Fibroblast of the conjunctiva (primary cell): ENCODE results near the gene NGRN.

Experiments
- DNase-seq: peaks from one replicate; pipeline ENCODE4 v3.0.0-alpha.2; 2010; ENCODE audit warnings: low read depth

Gene NGRN, protein sequence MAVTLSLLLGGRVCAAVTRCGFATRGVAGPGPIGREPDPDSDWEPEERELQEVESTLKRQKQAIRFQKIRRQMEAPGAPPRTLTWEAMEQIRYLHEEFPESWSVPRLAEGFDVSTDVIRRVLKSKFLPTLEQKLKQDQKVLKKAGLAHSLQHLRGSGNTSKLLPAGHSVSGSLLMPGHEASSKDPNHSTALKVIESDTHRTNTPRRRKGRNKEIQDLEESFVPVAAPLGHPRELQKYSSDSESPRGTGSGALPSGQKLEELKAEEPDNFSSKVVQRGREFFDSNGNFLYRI

DNA sequence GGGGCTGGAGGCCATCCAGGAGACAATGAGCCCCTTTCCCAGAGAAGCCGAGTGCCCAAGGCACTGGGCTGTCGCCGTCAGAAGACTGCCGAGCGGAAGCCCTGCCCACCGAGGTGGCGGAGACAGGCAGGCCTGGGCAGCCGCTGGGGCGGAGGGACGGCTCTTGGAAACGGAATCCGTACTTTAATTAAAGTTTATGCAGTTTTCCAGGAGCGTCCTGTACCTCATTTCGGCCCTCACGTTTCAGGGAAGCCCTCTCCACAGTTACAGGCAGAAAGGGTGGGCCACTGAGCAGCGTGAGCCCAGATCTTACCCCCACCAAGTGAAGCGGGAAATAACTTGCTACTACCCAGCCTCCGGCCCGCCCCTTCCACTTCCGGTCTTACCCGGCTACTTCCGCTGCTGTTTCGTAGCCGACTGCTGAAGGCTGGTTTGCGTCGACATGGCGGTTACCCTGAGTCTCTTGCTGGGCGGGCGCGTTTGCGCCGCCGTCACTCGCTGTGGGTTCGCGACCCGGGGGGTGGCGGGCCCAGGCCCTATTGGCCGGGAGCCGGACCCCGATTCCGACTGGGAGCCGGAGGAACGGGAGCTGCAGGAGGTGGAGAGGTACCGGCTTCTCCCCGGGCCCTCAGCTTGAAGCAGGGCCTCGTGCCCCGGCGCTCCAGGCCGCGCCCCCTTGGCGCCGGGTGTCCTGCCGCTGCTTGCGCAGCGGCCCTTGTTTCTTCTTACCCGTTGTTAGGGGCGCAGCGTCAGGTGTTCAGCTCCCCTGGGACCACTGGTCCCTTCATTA lies at the start of gene NGRN:
Gene NGRN, plus strand, starts transcription at position 402 of the 790 bp plus-strand sequence. Its CDS starts 41 bp downstream, at position 443.
- peak; percentile 80 for DNase-seq

DNA sequence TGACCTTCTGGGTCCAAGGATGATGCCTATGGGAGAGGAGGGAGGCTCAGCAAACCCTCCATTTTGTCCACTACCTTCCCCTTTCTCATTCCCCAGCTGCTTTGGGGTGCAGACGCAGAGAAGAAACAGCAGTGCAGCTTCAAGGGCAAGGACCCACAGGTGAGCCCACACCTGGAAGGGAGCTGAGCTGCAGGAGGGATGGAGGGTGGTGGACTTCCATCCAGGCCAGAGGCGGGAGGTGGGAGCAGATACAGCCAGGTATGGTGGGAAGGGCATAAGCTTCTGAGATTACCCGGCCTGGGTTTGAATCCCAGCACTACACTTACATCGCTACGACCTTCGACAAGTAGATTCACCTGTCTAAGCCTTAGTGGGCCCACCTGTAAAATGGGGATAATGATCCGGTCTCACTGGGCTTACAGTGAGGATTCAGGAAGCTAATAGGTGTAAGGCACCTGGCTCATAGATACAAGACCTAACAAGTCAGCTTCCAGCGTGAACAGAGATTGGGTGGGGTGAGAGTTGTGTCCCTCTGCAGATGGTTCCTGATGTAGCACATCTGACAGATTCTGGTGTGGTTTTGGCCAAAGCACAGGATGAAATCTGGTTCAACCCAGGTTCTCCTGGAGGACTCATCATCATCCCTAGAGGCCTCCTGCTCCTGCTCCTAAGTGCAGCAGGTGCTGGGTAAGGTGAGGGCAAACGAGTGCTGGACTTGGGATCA lies 47.6 kb upstream of the NGRN start:
- DNase-seq, result no peak

DNA sequence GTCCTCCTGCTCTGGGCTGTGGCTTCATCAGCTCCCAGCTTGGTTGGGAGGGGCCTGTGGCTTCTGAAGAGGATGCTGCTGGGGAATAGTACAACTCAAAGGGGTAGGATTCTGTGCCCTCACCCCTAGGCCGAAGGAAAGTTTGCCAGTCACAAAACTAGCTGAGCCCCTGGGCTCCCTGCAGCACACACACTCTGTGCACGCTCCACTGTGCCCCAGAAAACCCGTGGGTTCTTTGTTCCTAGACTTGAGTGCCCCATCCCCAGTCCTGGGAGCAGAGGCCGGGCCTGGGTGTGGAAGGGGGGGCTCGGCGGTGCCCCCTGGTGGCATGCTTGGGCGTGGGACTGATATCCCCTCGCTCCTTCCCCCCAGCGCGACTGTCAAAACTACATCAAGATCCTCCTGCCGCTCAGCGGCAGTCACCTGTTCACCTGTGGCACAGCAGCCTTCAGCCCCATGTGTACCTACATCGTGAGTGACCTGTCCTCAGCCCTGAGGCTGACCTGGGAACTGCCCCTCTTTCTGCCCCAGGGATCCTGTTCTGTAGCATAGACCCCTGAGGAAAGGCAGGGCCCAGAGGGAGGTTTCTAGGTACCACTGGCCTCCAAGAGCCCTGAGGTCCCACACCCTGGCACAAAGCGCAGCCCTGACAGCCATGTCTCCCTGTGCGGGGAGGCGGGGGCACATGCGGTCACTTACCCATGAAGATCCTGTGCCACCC lies 45.9 kb upstream of the NGRN start:
- DNase-seq, result no peak

DNA sequence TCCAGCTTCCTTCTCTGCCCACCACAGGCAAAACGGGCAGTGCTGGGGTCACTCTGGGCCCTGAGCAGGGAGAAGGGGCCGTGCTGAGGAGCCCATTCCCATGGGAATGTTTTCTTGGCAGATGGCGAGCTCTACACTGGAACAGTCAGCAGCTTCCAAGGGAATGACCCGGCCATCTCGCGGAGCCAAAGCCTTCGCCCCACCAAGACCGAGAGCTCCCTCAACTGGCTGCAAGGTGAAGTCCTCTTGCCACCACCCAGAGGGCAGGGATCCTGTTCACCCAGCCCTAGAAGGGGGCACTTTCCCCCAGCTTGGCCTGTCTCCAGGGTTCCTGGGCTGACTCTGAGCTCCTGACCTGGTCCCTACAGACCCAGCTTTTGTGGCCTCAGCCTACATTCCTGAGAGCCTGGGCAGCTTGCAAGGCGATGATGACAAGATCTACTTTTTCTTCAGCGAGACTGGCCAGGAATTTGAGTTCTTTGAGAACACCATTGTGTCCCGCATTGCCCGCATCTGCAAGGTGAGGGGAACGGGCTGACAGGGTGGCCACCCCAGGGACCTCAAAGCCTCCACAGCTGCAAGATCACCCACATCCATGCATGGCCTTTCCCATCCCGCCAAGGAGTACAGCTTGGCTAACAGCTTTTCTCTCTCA lies 44.1 kb upstream of the NGRN start:
- DNase-seq, result peak; percentile 81

DNA sequence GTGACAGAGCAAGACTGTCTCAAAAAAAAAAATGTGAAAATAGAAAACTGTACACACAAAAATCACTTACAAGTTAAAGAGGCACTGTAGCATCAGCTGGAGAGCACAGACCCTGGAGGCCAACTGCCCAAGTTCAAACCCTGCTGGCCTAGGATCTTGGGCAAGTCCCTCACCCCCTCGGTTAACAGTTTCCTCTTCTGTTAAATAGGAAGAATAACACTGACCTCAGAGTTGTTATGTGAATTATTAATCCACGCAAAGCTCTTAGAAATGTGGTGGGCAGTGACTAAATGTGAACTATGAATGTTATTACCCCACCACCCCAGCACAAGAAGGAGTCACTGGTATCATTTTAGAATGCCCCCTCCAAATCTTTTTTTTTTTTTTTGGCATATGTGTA lies 42.9 kb upstream of the NGRN start:
- no peak for DNase-seq

DNA sequence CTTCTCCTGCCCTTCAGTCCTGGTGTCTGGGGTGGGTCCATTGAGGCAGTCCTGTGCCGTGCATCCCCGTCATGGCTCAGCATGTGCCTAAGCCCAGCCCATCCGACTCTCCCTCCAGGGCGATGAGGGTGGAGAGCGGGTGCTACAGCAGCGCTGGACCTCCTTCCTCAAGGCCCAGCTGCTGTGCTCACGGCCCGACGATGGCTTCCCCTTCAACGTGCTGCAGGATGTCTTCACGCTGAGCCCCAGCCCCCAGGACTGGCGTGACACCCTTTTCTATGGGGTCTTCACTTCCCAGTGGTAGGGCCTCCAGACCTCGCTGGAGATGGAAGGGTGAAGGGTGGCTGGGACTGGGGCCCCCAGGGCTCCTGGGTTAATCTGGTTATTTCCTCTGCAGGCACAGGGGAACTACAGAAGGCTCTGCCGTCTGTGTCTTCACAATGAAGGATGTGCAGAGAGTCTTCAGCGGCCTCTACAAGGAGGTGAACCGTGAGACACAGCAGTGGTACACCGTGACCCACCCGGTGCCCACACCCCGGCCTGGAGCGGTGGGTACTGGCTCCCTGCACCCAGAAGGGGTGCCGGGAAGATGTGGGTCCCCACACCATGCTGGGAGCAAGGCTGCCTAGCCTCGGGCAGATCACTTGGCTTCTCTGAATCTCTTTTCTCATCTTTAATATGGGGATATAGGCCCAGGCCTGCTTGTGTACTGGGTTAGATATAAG lies 41.9 kb upstream of the NGRN start:
- DNase-seq, result no peak

DNA sequence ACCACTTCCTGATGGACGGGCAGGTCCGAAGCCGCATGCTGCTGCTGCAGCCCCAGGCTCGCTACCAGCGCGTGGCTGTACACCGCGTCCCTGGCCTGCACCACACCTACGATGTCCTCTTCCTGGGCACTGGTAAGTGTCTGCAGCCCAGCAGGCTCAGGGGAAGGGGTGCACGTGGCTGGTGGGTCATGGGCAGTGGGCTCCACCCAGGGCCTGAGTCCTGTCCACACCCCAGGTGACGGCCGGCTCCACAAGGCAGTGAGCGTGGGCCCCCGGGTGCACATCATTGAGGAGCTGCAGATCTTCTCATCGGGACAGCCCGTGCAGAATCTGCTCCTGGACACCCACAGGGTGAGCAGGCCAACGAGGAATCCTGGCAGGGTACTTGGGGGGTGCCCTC lies 40.4 kb upstream of the NGRN start:
- no peak for DNase-seq

DNA sequence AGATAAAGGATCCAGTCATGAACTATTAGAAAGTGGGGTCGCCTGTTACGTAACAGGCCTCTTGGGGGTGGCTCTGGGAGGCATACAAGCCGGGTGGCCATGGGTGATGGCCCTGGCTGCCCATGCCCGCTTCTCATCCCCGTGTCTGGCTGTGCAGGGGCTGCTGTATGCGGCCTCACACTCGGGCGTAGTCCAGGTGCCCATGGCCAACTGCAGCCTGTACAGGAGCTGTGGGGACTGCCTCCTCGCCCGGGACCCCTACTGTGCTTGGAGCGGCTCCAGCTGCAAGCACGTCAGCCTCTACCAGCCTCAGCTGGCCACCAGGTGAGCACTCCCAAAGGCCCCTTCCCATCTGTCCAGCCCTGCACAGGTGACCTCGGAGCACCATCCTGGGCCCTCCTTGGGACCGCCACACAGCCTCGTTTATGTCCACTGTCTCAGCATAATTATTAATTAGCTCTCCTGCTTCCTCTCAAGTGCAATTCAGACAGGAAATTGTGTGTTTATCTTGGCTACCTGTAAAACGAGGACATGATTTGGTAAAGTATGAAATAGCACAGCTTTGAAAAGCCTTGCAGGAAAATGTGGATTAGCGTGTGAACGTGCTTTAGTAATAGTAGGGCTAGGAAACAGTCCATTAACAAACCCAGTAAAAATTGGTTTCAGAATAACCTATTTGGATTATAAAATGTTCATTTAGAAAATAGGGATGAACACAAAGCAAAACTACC lies 39.8 kb upstream of the NGRN start:
- DNase-seq, result no peak

DNA sequence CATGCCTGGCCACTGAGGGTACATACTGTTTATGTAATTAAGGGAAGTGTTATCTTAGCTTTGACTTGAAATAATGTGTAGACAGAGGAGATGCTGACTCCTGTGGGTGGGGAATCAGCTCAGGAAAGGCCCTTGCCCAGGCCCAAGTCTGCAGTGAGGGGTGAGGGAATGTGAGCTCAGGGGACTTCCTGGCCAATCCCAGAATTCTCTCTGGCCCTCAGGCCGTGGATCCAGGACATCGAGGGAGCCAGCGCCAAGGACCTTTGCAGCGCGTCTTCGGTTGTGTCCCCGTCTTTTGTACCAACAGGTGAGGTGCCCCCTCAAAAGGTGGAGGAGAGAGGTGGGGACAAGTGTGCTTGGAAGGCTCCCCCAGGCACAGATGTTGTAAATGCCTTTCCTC lies 38.1 kb upstream of the NGRN start:
- DNase-seq, result no peak

DNA sequence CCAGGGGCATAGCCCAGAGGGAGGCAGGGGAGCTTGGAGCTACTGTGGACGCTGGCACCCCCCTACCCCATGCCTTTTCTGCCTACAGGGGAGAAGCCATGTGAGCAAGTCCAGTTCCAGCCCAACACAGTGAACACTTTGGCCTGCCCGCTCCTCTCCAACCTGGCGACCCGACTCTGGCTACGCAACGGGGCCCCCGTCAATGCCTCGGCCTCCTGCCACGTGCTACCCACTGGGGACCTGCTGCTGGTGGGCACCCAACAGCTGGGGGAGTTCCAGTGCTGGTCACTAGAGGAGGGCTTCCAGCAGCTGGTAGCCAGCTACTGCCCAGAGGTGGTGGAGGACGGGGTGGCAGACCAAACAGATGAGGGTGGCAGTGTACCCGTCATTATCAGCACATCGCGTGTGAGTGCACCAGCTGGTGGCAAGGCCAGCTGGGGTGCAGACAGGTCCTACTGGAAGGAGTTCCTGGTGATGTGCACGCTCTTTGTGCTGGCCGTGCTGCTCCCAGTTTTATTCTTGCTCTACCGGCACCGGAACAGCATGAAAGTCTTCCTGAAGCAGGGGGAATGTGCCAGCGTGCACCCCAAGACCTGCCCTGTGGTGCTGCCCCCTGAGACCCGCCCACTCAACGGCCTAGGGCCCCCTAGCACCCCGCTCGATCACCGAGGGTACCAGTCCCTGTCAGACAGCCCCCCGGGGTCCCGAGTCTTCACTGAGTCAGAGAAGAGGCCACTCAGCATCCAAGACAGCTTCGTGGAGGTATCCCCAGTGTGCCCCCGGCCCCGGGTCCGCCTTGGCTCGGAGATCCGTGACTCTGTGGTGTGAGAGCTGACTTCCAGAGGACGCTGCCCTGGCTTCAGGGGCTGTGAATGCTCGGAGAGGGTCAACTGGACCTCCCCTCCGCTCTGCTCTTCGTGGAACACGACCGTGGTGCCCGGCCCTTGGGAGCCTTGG lies 37.4 kb upstream of the NGRN start:
- DNase-seq, result no peak

DNA sequence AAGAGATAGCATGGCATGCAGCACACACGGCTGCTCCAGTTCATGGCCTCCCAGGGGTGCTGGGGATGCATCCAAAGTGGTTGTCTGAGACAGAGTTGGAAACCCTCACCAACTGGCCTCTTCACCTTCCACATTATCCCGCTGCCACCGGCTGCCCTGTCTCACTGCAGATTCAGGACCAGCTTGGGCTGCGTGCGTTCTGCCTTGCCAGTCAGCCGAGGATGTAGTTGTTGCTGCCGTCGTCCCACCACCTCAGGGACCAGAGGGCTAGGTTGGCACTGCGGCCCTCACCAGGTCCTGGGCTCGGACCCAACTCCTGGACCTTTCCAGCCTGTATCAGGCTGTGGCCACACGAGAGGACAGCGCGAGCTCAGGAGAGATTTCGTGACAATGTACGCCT lies 36.5 kb upstream of the NGRN start:
- no peak for DNase-seq

DNA sequence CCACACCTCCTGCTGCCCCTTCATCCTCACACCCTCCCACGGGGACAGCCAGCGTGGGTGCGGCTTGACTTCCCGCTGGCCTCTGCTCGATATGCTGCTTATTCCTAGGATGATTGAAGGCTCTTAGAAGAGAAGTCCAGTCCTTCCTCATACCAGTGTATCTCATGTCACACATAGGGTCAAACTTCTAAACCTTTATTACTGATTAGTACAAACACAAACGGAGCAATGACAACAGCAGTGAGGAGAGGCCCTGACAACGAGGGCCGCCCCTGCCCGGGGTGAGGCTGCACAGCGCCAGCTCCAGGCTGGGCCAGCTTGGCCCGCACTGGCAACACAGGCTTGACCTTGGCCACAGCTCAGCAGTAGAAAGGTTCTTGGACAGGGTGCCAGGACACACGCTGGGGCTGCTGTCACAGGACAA lies 35.4 kb upstream of the NGRN start:
- no peak for DNase-seq

DNA sequence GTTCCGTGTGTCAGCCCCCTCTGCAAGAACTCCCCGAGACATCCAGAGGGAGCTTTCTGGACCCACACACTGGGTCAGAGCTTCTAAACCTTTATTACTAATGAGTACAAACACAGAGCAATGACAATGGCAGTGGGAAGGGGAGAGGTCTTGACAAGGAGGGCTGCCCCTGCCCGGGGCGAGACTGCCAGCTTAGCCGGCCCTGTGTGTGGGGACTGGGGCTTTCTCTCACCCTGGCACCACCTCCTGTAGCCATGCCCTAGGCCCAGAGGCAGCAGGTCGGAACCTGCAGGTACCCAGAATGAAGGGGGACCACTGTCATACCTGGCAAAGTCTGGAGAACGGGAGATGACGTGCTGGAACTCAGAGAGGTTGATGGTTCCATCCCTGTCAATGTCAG lies 34.9 kb upstream of the NGRN start:
- DNase-seq, result no peak

DNA sequence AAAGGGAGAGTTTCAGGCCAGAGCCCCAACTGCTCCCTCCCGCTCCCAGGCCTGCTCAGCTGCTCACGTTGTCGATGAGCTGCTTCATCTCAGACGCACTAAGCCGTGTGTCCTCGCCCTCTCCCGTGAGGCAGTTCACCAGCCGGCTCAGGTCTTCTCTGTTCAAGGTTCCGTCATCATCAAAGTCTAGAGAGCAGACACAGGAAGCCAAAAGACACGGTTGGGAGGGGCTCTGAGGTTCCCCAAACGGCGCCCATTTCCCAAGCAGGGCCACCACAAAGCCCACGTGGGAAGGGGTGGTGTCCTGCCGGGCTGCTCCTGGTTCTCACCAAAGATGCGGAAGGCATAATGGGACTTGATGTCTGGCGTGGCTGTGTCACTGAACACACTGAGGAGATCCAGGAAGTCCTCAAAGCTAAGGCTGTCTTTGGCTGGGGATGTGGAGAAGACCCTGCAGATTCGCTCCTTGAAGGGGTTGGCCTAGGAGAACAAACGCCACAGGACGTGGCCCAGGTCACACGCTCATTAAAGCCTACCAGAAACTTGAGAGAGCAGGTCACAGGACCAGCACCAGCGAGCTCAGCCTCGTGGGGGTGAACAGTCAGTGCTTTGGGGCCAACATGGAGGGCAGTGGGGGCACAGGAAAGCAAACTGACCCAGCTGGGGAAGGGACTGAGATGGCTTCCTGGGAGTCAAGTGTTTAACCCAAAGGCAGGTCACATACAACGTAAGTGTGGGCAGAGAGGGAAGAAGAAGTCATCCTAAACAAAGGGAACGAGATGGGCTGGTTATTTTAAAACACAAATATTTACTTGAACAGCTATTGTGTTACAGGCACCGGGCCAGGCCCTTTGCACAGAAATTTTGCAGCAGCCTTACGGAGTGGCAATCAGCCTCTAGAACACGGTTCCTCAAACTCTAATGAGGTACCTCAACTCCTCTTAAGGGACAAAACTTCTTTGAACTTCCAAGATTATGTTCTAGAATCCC lies 34.1 kb upstream of the NGRN start:
- no peak for DNase-seq

DNA sequence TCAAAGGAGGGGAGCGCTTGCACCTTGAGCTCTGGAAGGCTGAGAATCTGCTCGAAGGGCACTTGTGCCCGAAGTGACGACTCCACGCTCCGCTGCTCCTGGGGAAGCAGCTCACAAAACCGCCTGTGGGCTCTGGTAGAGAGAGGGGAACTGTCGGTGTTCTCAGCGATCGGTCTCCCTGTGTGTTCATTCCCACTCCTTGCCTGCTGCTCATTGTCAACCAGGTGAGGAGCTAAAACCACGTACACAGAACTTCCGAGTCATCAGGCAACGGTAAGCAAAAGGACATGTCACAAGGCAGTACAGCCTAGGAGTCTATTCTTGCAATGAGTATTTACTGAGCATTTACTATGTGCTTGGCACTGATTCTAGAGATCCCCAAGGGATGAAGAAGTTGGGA lies 33.3 kb upstream of the NGRN start:
- no peak for DNase-seq

DNA sequence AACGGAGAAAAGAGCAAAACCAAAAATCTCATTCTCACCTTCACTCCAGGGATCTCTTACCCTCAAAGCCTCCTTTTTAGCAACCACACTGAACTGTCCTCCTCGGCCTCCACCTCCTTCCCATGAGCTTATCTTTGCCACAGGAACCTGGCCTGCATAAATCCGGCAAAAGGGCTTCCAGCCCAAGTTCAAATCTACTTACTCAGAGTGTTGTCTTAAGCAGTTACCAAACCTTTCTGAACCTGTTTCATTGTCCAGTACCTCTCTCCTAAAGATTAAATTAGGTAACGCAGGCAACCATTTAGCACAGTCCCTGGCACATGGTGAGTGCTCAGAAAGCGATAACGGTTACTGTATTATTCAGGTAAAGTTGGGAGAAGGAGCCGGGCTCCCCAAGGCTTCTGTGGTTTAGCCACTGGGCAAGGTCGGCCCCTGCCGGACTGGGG lies 32.5 kb upstream of the NGRN start:
- no peak for DNase-seq

DNA sequence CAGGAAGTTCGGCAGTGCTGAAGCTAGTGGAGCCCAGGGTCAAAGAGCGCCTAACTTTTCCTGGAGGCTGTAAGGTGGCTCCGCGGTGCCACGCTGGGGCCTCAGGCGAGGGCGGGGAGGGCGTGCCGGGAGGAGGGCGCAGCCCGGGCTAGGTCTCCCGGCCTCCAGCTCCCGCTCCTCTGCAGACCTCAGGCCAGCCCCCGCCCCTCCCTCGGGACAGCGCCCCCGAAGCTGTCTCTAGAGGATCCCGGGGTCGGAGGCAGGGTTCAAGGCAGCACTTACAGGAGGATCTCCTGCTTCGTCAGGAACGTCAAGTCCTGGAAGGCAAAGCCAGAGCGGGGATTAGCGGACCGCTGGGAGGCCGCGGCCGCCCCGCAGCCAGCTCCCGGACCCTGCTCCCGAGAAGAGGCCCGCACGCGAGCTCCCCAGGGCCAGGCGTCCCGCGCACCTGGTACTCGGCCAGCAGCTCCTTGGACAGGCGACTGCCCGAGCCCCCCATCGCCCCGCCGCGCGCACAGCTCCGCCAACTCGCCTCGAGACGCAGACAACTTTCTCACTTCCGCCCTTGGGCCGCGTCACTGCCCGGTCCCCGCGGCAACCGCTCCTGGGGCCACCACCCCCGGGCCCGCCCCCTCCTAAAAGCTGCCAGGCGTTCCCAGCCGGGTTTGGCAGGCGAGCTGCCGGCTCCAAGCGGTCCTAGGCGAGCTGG lies 31.9 kb upstream of the NGRN start, which contains the start of gene CIB1:
Gene CIB1, minus strand, starts transcription at position 555 of the 709 bp plus-strand sequence. Its CDS starts 56 bp downstream, at position 499.
- peak; percentile 92 for DNase-seq
